Astrocyte (in vitro differentiated cells and primary cell): ENCODE results near the gene SPPL2C.

Experiments used
- EZH2 ChIP-seq: IDR thresholded peaks from 2 replicates; pipeline ENCODE4 v1.6.1; 2012; ENCODE audit warnings: mild to moderate bottlenecking, low read length, inconsistent platforms; ENCODE audit not compliant: insufficient read depth
- TF ChIP-seq, protein P1 (sequence below): IDR thresholded peaks from 2 replicates; pipeline ENCODE4 v1.5.1; 2011; ENCODE audit warnings: low read depth, mild to moderate bottlenecking, inconsistent platforms, low read length, moderate library complexity; ENCODE audit not compliant: insufficient read depth

DNA sequence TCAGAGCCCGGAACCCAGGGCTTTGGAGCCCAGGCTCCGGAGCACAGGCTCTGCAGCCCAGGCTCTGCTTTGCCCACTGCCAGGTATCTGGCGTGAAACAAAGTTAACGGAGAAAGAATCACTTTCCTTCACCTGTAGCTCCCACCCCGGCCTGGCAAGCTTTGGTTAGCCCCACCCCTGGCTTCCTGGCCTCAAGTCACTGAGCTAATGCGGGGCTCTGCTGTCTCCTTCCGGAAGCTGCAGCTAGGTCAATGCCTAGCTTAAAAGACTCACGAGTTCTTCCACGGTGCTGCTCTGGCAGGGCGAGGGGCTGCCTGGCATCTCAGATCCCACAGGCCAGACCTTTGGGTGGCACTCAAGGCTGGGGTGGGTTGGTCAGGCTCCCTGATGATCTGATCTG is 21.1 kb upstream of the SPPL2C start:
- TF ChIP-seq, protein P1, sequence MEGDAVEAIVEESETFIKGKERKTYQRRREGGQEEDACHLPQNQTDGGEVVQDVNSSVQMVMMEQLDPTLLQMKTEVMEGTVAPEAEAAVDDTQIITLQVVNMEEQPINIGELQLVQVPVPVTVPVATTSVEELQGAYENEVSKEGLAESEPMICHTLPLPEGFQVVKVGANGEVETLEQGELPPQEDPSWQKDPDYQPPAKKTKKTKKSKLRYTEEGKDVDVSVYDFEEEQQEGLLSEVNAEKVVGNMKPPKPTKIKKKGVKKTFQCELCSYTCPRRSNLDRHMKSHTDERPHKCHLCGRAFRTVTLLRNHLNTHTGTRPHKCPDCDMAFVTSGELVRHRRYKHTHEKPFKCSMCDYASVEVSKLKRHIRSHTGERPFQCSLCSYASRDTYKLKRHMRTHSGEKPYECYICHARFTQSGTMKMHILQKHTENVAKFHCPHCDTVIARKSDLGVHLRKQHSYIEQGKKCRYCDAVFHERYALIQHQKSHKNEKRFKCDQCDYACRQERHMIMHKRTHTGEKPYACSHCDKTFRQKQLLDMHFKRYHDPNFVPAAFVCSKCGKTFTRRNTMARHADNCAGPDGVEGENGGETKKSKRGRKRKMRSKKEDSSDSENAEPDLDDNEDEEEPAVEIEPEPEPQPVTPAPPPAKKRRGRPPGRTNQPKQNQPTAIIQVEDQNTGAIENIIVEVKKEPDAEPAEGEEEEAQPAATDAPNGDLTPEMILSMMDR: no peak
- TF ChIP-seq EZH2: no peak
